DMS79 (cell line): ENCODE measurements around the gene COPS8.

Source experiments
- DNase-seq: peaks from one replicate; lab custom pipeline; 2025; lab: John Stamatoyannopoulos, UW

The COPS8 gene

DNA sequence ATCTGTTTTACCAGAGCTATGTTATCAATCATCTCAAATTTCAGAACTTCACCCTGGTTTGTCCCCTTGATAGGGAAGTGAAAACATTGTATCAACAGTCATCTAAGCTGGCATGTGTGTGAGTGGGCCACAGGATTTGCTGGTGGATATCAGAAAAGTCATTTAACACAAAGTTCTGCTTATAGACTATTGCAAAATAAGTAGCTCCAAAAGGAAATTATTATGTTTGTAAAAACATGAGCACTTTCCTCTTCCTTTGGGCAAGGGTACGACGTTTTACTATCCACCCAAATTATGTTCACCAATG lies 20.7 kb upstream of the COPS8 start:
- no peak for DNase-seq

DNA sequence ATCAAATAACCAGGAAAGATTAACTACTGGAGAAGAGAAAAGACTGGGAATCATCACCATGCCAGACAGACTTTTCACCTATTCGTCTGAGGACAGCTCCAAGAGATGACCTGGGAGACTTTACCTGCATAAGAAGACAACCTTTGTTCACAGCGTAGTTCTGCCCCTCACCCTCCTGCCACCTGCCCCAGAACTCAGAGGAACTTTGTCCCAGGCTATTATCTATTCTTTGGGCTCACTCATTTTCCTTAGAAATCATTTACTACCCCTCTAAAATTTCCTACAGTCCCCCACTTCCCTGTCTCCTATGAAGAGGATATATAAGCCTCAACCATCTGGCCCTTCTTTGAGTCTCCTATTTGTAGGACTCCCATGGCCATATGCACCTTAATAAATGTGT lies 19.3 kb upstream of the COPS8 start:
- no peak for DNase-seq

DNA sequence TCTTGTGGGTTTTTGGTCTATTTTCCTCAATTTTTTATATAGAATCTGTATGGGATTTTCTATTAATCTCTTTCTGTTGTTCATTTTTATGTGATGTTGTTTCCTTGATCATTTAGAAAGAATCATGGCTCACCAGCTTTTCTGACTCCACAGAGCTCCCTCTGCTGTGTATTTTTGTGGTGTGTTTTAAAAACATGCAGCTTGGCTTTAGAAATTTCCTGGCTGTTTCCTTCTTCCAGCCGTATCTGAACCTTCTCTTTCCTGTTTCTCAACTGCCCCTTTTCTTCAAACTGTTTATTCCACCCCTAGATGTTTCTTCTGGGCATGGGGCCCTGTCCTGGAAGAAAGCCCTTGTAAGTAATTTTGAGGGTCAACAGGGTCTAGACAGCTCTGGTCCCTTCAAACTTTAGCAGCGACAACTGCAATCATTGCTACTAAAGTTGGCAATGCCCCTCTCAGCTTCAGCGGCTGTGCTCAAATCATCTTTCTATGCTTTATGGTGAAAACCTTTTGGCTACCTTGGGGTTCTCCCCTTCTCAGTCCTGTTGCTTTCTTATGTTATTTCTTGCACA lies 17.6 kb upstream of the COPS8 start:
- DNase-seq = no peak

DNA sequence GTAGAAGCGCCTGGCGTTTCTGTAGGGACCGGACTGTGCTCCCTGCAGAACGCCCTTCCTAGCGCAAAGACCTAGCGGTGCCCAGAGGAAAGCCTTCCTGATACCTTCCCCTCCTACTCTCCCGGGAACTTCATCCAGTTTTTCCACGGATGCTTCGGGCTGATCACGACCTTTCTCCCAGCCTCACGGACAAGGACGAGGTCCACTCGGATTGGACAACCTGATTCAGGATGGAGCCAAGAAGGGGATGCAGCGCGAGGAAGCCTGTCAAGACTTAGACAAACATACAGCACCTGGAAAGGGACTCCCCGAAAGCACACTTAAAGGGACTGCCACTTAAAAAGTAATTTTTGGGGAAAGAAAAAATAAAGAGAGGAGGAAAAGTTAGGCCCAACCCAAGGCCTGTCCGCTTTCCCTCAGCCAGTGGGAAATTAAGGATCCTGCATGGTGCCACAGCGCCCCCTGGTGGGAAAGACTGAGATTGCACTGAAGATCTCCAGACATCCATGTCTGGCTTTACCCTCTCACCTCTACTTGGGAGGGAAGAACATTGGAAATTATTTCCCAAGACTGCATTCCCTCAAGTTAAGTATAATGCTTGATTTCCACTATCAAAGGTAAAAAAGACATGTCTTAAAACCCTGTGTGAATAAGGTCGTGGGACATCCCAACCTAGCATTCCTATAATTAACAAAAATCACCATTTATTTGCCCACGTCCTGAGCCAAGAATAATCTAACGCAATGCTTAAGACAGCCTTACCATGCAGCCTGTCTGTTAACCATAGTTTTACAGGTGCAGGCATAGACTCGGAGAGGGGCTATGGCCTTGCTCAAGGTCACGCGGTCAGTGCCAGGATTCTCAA lies 13.4 kb upstream of the COPS8 start:
- peak; percentile 43 for DNase-seq

DNA sequence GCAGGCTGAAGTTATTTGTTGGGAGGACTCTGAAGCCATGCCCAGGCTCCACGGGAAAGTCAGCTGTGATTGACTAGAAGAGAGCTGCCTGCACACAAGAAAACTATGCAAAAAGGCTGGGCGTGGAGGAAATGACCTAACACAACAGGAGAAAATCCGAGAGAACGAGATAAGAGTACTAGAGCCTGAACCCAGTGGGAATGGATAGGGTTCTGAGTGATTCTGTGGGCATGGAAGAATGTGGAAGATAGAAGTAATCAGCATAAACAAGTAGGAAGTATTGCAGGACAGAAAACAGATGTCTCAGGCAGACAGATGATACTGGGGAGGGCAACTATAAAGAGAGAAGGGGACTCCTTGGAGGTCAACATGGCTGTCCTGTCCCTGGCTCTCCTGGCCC lies 12.1 kb upstream of the COPS8 start:
- DNase-seq = no peak

DNA sequence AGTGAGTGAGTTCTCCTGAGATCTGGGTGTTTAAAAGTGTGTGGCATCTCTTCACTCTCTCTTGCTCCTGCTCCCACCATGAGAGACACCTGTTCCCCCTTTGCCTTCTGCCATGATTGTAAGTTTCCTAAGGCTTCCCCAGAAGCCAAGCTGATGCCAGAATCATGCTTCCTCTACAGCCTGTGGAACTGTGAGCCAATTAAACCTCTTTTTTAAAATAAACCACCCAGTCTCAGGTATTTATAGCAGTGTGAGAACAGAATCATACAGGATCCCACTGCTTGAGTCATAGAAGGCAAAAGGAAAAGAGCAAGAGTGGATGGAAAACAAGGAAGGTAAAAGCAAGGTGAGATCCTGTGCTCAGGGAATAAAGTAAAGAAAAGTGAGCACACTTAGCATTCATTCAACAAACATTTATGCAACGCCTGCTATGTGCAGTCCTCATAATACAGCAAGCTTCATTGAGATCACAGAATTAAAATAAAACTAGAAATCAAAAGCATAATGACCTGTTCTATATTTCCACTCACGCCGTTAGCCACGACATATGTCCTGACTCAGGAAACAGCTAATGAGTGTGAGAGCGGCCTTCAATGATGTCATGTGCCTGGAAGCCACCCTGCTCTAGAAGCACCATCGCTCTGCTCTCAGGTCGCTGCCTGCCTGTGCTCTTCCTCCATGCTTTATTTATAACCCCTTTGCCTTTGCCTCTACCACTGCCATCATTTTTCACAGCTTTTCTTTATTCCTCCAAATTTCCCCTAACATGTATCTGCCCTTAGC lies 11.3 kb upstream of the COPS8 start:
- DNase-seq = no peak

DNA sequence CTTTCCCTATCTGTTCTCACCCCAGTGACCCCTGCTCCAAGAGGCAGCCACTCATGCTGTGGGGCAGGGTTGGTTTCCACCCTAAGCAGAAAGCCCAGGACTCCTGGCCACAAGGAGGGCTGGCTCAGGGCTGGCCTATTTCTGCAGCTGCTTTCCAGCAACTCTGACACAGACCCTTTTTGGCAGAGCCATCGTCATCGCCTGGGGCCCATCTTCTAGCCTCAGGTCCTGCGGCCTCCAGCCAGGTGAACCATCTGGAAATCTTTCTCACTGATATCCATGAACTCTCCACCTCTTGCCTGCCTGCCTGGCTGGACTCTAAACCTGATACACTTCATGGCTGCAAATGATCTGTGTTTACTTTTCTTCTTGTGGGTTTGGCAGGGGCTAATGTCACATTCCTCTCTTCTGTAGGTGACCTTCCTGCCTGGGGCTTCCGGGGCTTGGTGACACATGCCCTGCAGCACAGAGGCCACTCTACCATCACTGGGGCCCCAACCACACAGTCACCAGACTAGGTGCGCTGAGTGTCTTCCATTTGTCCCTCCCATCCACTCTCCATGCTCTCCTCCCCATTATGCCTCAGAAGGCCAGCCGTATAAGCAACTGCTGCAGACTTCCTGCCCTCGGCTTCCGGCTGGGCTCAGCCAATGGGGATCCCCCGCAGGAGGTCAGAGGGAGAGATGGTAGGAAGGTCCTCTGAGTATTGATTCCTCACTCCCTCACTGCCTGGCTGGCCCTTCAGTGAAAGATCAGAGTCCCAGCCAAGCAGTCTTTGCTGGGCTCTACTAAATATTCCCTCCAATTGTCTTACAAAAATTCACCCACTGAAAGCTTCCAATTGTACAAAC lies 9.7 kb upstream of the COPS8 start:
- DNase-seq = peak; percentile 15

DNA sequence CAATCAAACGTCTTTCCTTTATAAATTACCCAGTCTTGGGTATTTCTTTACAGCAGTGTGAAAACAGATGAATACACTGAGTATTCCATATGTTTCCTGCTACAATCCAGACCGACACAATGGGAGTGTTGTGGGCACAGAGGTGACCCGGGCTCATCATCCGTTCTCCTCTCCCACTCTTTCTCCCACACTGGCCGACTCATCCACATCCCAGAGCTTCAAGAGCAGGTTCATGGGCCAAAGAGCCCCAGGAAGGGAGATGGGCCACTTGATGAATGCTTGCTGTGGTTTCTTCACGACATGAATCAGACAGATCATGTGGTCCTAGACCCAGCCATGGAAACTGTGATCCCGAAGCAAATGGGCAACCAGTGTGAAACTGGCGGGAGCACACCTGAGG lies 4.1 kb upstream of the COPS8 start:
- no peak for DNase-seq

DNA sequence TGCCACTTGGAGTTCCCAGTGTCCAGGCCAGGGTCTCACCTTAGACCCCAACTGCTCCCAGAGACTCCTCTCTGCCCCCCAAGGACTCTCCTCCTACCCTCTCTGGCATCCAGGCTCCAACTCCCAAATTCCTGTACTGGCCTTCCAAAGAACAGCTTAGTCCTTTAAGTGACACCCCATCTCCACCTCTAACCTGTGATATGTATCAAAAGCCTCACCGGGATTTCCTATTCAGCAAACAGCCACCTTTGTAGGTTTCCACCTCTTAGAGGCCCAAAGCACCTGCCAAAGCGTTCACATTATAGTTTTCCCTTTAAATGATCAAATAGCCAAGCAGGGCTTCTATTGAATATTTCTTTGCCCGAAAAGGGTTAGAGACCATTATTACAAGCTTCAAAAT lies 2.7 kb upstream of the COPS8 start:
- DNase-seq = no peak

DNA sequence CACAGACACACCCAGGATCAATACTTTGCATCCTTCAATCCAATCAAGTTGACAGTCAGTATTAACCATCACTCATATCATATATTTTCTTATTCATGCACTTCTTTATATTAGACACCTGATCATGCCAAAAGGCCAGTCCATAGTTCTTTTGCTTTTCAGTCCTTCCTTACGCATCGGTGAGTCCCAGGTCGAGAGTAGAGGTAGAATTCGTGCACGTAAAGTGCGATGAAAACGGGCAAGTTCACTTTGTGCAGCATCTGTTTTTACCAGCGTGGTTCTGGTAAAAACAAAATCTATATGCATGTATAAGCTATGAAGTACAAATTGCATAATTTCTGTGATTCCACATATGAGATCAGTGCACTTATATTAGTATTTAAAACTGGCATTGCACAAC lies 1.2 kb upstream of the COPS8 start:
- no peak for DNase-seq

DNA sequence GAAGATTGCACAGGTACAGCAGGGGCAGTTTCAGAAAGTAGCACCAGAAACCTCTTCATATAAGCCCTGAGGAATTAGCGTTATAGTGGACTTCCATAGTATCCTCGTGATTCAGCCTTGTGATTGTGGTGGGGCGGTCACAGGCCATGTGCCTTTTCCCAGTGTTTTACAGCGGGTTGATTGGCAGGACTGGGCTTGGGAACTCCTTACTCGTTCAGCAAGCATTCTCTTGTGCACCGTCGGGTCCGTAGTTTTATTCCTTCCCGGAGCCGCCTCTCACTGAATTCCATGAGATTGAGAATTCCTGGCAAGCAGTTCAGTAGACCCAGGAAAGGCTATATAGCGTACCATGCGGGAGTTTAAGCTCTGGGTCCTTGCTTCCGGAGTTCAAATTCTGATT lies 5.2 kb downstream of the COPS8 start:
- no peak for DNase-seq

DNA sequence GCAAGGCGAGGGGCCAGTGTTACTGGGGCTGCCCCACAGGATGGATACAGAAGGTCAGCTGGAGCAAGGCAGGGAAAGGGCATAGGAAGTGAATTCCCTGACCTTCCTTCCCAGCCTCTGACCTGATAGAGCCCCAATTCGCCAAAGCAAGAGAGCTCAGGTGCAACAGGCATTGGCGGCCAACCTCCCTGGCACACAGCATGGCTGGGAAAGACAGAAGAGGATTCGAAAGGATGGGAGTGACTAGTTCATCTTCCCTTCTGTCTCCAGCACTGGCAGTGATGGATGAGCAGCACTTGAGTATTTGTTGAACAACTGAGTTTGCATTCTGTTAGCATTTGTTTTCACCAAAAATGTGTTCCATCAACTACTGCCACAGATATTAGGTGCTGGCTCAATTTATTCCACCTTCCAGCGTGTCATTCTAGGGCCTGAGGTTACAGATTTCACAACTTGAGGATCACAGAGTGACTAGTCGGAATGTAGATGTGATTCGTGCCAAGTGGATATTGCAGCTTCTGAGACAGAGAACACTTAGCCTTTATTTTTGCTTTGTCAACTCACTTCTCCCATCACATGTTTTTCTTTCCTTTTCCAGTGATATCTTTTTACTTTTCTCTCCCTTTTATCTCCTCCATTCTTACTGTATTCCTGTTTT lies 6.2 kb downstream of the COPS8 start:
- no peak for DNase-seq

DNA sequence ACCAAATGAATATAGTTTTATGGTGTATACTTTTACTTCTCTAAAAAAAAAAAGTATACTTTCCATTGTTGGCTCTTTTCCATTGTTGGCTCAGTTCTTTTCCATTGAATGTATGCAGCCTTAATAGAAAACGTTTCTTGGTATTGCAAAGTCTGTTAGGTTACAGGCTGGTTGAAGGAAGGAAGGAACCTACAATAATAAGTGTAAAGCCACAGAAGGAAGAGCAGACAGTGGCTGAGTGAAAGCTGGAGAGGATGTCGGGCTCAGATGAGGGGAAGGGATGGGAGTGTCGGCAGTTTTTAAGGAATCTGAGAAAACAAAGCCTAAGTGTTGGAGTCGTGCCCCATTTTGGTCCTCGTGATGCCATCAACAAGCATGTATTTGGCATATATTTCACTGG lies 6.8 kb downstream of the COPS8 start:
- no peak for DNase-seq

DNA sequence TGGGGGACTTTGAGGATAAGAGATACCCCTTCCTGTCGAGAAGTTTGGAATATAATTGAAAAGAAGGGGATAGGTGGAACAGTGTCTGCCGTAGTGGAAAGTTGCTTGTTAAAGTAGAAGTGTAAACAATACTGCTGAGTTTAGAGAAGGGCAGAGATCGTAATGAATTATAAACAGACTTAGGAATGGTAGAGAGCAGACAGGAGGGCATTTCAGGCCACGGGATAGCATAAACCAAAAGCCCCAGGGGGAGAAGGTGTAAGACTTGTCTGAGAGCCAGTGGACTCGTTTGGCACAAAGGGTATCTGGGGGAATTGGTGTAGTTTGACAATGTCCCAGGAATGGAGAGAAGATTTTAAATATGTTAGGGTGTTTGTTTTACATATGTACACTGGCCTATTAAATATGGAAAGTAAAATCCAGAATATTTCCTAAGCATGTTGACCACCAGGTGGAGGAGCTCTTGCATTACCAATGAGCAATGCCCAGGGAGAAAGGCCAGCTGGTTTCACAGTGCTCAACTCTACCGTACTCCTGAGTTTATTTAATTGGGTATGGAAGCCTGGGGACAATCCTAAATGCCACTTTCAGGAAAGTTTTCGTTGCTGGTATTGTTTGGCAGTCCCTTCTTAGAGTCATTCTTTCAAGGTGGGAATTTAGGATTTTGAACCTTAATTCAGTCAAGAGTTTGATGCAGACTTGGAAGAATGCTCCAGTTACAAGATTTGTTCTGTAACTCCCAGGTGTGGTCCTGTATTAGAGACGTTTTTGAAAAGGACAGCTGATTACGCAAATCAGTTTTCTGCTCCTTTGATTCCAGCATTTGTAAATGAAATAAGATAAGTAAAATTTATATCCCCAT lies 7.5 kb downstream of the COPS8 start:
- DNase-seq = no peak

DNA sequence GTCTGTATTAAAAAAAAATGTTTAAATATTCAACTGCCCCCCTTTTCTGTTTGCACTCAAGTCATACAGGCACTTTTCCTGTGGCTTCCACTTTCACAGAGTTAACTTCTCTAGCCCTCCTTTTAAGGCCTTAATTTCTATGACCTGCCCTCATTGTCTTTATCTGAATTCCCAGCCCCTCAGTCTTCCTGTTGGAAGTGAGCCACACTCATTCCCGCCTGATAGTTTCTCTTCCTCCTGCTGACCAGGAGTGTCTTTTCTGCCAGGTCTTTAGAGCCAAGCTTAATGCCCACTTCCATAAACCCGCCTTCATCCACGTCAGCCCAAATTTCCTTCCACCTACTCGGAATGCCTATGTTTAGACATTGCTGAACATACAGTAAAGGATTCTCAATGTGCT lies 10.5 kb downstream of the COPS8 start:
- no peak for DNase-seq

DNA sequence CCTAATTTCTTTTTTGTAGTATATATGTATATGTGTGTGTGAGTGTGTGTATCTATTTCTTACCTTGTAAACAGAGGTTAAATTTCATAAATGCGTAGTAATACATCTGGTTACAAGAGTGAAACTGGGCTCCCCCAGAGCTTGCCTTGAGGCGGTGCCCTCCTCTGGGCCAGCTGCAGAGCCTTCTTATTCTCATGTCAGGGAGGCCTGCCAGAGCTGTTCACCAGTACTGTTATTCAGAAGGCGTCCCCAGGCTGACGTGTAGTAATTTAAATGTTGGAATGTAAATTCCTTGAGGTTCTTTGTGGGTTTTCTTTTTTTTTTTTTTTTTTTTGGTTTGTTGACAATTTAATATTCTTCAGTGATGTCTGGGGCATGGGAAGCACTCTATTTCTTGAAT lies 11.2 kb downstream of the COPS8 start:
- DNase-seq = no peak

DNA sequence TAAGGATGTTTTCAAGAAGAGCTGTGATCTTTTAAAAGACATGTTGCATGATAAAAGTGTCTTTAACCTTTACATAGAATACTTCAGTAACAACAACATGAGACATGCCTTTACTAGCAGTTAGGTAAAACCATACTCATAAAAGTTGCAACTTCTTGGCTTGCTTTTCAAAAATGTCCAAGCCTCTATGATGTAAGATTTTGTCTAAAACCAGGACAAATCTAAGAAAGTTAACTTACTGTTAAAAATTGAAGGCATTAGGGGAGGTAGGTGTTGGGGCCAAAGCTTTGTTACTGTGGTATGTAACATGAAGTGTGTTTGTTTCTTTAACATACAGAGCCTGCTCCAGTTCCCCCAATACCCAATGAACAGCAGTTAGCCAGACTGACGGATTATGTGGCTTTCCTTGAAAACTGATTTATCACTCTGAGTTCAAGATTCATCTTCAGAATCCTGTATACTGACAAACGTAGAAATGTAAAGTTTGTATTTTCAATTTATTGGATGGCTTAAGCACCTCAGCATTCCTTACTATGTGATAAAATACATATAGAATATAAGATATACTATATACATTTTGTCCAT lies 11.7 kb downstream of the COPS8 start:
- no peak for DNase-seq

DNA sequence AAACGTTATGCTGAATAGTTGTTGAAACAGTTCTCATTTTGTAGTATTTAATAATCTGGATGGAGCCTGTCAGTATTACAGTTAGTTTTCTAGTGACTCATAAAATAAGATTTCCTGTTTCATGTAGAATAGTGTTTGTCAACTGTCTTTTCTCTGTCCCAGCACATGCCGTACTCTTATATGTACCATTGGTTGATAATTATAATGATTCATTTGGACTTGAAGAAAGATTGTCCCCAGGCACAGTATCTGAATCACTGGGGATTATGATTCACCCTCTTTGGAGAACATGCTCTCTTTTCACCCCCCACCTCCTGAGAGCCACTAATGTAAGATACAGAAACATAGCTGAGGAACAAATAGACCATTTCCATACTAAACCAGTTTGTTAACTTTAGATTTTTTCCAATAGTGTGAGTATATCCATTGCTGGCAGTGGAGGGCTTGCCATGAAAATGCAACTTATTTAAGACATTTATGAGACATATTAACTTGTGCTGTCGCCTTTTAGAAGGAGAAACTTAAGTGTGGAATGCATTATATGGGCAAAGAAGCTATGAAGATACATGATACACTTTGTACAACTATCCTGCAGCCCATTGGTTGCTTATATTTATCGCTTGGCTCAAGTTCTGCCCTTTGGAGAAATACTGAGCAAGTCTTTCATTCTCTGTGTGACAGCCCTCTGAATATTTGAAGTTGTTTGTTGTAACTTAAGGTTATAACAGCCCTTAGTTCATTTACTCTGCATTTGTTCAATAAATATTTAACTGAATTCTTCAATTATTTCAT lies 12.4 kb downstream of the COPS8 start:
- no peak for DNase-seq

DNA sequence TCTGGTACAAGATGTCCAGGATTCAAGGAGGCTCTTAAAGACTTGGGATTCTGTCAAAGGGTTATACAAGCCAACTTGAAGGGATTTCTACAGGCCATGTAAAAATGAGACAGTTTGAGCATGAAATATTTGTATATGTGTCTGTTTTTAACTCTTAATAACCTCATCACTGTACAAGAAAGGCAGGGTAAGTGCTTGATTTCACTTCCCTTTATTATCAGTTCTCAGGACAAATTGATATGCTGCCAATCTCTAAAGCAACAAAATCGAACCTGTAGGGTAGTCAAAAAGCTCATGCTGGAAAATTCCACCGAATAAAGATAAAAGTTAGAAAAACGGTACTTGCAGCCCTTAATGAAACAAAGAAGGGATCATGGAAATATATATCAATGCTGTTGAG lies 14.1 kb downstream of the COPS8 start:
- DNase-seq = no peak
